Panc1 (cell line): ENCODE results near the gene SH2D6. TPM values are rescaled to one million over a fixed set of nuclear protein-coding genes. Genes with fewer than 3 reads are reported as not detected.
A peak's percentile ranks its signal among the peaks of the same experiment; 100 is the strongest.

ENCODE experiments used
- ATAC-seq: fragments of 200-7000 bp; cut with Tn5 transposase; 2 replicates; pipeline ENCODE4 v1.9.1; 2020; ENCODE audit warnings: mild to moderate bottlenecking, moderate library complexity
- BruUV-seq: library from RNA; stranded (reverse); fragments of 400-500 nt; replicated peaks from 2 replicates; lab custom pipeline; 2021; lab: Mats Ljungman, UMichigan
- CTCF ChIA-PET: fragments of 300-600 bp; sonication (Branson Sonifier 250); formaldehyde crosslinking; loops from one replicate; lab custom pipeline; 2022; ENCODE audit warnings: antibody characterized with exemption; lab: Charles Lee
- POLR2A ChIA-PET: fragments of 300-600 bp; sonication (Branson Sonifier 250); formaldehyde crosslinking; loops from one replicate; lab custom pipeline; 2022; ENCODE audit warnings: antibody characterized with exemption; lab: Charles Lee
- DNase-seq: peaks from one replicate; pipeline ENCODE4 v3.0.0-alpha.2; 2010; ENCODE audit warnings: low read depth, low spot score
- H3K27ac ChIP-seq: 2 replicates; pipeline ENCODE4 v1.5.1; 2011; ENCODE audit warnings: mild to moderate bottlenecking, low read length, inconsistent platforms
- H3K27me3 ChIP-seq: fragments of 200-500 bp; sonication (Bioruptor generic); 2 replicates; pipeline ENCODE4 v1.6.0; 2014; ENCODE audit warnings: low read length, inconsistent platforms; ENCODE audit not compliant: control insufficient read depth, insufficient read depth
- H3K36me3 ChIP-seq: fragments of 200-500 bp; sonication (Bioruptor generic); 2 replicates; pipeline ENCODE4 v1.5.1; 2014; ENCODE audit warnings: inconsistent platforms, mild to moderate bottlenecking, low read length, moderate library complexity; ENCODE audit not compliant: control insufficient read depth, insufficient read depth
- H3K4me1 ChIP-seq: 2 replicates; pipeline ENCODE4 v1.5.1; 2011; ENCODE audit warnings: inconsistent platforms, mild to moderate bottlenecking, low read length, moderate library complexity; ENCODE audit not compliant: control insufficient read depth, insufficient read depth
- H3K4me3 ChIP-seq, 2 experiments: 2 replicates each; pipeline ENCODE4 v1.5.1; 2011 to 2012; ENCODE audit warnings: low read depth in 2 of 2, low read length in 2 of 2, mild to moderate bottlenecking in 2 of 2, inconsistent platforms in 1 of 2, moderate library complexity in 1 of 2
- H3K9me3 ChIP-seq: fragments of 200-500 bp; sonication (Bioruptor generic); 2 replicates; pipeline ENCODE4 v1.5.1; 2014; ENCODE audit warnings: low read depth, mild to moderate bottlenecking, inconsistent platforms, low read length, moderate library complexity; ENCODE audit not compliant: control insufficient read depth, insufficient read depth
- CTCF ChIP-seq: fragments of 450-650 bp; IDR thresholded peaks from 2 replicates; pipeline ENCODE4 v1.5.1; 2017; ENCODE audit warnings: mild to moderate bottlenecking
- POLR2AphosphoS5 ChIP-seq: IDR thresholded peaks from 2 replicates; pipeline ENCODE4 v1.6.1; 2012; ENCODE audit warnings: mild to moderate bottlenecking, low read depth, low read length, moderate library complexity
- REST ChIP-seq, 2 experiments: IDR thresholded peaks; 2 replicates each; pipeline ENCODE4 v1.6.1; 2011 to 2012; ENCODE audit warnings: low read depth in 2 of 2, control low read depth in 1 of 2, low read length in 1 of 2, mild to moderate bottlenecking in 1 of 2, moderate library complexity in 1 of 2; ENCODE audit not compliant: insufficient read depth in 1 of 2
- SIN3A ChIP-seq: IDR thresholded peaks from 2 replicates; pipeline ENCODE4 v1.6.1; 2012; ENCODE audit warnings: low read depth, mild to moderate bottlenecking, low read length, moderate library complexity, borderline replicate concordance; ENCODE audit not compliant: insufficient read depth
- TCF7L2 ChIP-seq: IDR thresholded peaks from 2 replicates; pipeline ENCODE4 v1.6.1; 2011; ENCODE audit warnings: mild to moderate bottlenecking, low read depth, low read length, inconsistent platforms
- in situ Hi-C: cut with HindIII; loops from 2 replicates; pipeline ENCODE4 v1.10.0; 2016; ENCODE audit warnings: low sequenced_read_pairs, low pct_unique_long_range_greater_than_20kb
- intact Hi-C: fragments of 100-400 bp; cut with micrococcal nuclease; formaldehyde crosslinking; loops from one replicate; pipeline ENCODE4 v1.10.0; 2022; ENCODE audit not compliant: unreplicated experiment
- total RNA-seq: library from RNA; stranded (reverse); gene quantifications from one replicate; pipeline ENCODE4 v1.2.1, GENCODE V29; 2021; ENCODE audit not compliant: unreplicated experiment

Gene SH2D6
- total RNA-seq, 1 experiment from 2014 or later, result 3.3 TPM

- in situ Hi-C loops, result loop anchor here (25.0 kb wide), 1 partner anchor 118 kb away; the partner anchor contains the start of gene MAT2A
- Histone ChIP-seq H3K27me3 (no peaks in the 10 kb centered on the region), H3K4me1 (peaks cover 44% of the 10 kb centered on the region), H3K27ac (peak overlapping the region; percentile 99), H3K9me3 (no peaks in the 10 kb centered on the region), H3K36me3 (no peaks in the 10 kb centered on the region), H3K4me3 (peak overlapping the region; percentile 50 to 67)
- CTCF ChIA-PET, result interaction anchor here (1.0 to 2.3 kb wide), 3 partner anchors 116 to 133 kb away, joined by 3 to 13 read pairs (median 11); partner anchors contain the start of gene MAT2A
- TSS peak; percentile 64 for BruUV-seq
- intact Hi-C loops, result no loop called here
- no peak; the same call in 1 of the 2 replicates for ATAC-seq
- no peak for TF ChIP-seq REST (IDR thresholded peaks at IDR 0.05; ENCODE audit: insufficient read depth in 1 of 2, low read depth in 2 of 2, low read length in 1 of 2)
- no peak for TF ChIP-seq SIN3A
- no peak for TF ChIP-seq POLR2AphosphoS5
- DNase-seq, result no peak
- POLR2A ChIA-PET, result interaction anchor here (0.5 to 2.4 kb wide), 7 partner anchors 11 to 133 kb away, joined by 3 to 10 read pairs (median 3); partner anchors contain the start of gene MAT2A
These were observed 628 bp downstream of the SH2D6 start for GRCh38 chr2:85419009-85419675.

GRCh38 chr2:85420536-85421259 is 2.2 kb downstream of the SH2D6 start:
- Histone ChIP-seq H3K27ac (peak overlapping the region; percentile 99), H3K27me3 (no peaks in the 10 kb centered on the region), H3K4me3 (peak overlapping the region in 1 of 2 experiments; percentile 26; a peak in 2 of 4 replicates), H3K4me1 (peaks cover 41% of the 10 kb centered on the region), H3K9me3 (no peaks in the 10 kb centered on the region), H3K36me3 (no peaks in the 10 kb centered on the region)
- intact Hi-C loops (loop anchor here (1.0 to 10.0 kb wide), 4 partner anchors 74 to 132 kb away; partner anchors contain the start of gene MAT2A), in situ Hi-C loops (loop anchor here (25.0 kb wide), 1 partner anchor 117 kb away; the partner anchor contains the start of gene MAT2A)
- peak in 1 of 2 experiments; percentile 13; a peak in 1 of 4 replicates for TF ChIP-seq REST (IDR thresholded peaks at IDR 0.05; ENCODE audit: insufficient read depth in 1 of 2, low read depth in 2 of 2, low read length in 1 of 2)
- TF ChIP-seq CTCF, result peak; percentile 98
- no peak for TF ChIP-seq POLR2AphosphoS5
- TF ChIP-seq SIN3A, result 0 out of 2 replicates have a peak, but pooled peaks have one; percentile 29
- TF ChIP-seq TCF7L2, result no peak
- POLR2A ChIA-PET, result interaction anchor here (0.5 to 2.4 kb wide), 12 partner anchors 17 to 181 kb away, joined by 3 to 13 read pairs (median 4); partner anchors contain the start of genes GGCX and MAT2A
- no TSS peak for BruUV-seq
- CTCF ChIA-PET, result interaction anchor here (0.6 to 2.3 kb wide), 9 partner anchors 83 to 321 kb away, joined by 3 to 13 read pairs (median 4); partner anchors contain the start of genes GGCX and MAT2A
- DNase-seq, result peak; percentile 81
- ATAC-seq, result peak; percentile 76
